HCT116 (cell line): ENCODE measurements around the gene PADI3. TPM values are rescaled to one million over a fixed set of nuclear protein-coding genes. Genes with fewer than 3 reads are reported as not detected.

ENCODE experiments used
- ATAC-seq: fragments of 200-7000 bp; cut with Tn5 transposase; 2 replicates; pipeline ENCODE4 v1.9.1; 2020; ENCODE audit warnings: mild to moderate bottlenecking, moderate library complexity
- BruUV-seq: library from RNA; stranded (reverse); fragments of 400-500 nt; replicated peaks from 2 replicates; lab custom pipeline; 2021; lab: Mats Ljungman, UMichigan
- CTCF ChIA-PET: fragments of 300-600 bp; sonication (Branson Sonifier 250); formaldehyde crosslinking; loops from one replicate; lab custom pipeline; 2021; ENCODE audit warnings: antibody characterized with exemption; lab: Charles Lee
- POLR2A ChIA-PET: fragments of 300-600, 350-600 bp; sonication (Branson Sonifier 250); formaldehyde crosslinking; loops from one replicate; lab custom pipeline; 2021; ENCODE audit warnings: antibody characterized with exemption; lab: Charles Lee
- RAD21 ChIA-PET, 2 experiments: fragments of 300-600 bp; sonication (Branson Sonifier 250); formaldehyde crosslinking; loops; one replicate each; lab custom pipeline; 2023; ENCODE audit warnings: low total read pairs in 2 of 2; ENCODE audit not compliant: uncharacterized antibody in 2 of 2, unreplicated experiment in 2 of 2, low non-redundant PET in 1 of 2; lab: Charles Lee
- DNase-seq: peaks from one replicate; pipeline ENCODE4 v3.0.0-alpha.2; 2010; ENCODE audit warnings: low read depth, low spot score
- H2AFZ ChIP-seq: fragments of 200-600 bp; shearing (Covaris generic), sonication (generic); 2 replicates; pipeline ENCODE4 v1.6.1; 2017; ENCODE audit warnings: low read depth, mixed run types, mixed read lengths, antibody characterized with exemption, low read length; ENCODE audit not compliant: poor library complexity, severe bottlenecking
- H3K27ac ChIP-seq: 2 replicates; pipeline ENCODE4 v1.5.1; 2012; ENCODE audit warnings: low read depth, low read length
- H3K27me3 ChIP-seq: fragments of 200-600 bp; sonication (generic); 2 replicates; pipeline ENCODE4 v1.6.1; 2016; ENCODE audit warnings: mixed run types, low read length, mixed read lengths; ENCODE audit not compliant: insufficient read depth
- H3K36me3 ChIP-seq, 2 experiments: fragments of 200-500 bp in 1 of 2; fragments of 200-600 bp in 1 of 2; sonication (Bioruptor generic) in 1 of 2; sonication (generic) in 1 of 2; 2 replicates each; pipeline versions ENCODE4 v1.5.1 to v1.6.1; 2014 to 2016; ENCODE audit warnings: low read length in 2 of 2, inconsistent platforms in 1 of 2, mixed read lengths in 1 of 2, mixed run types in 1 of 2; ENCODE audit not compliant: insufficient read depth in 2 of 2, control insufficient read depth in 1 of 2
- H3K4me1 ChIP-seq, 2 experiments: fragments of 200-600 bp in 1 of 2; sonication (generic) in 1 of 2; 2 replicates each; pipeline versions ENCODE4 v1.5.1 to v1.6.1; 2012 to 2017; ENCODE audit warnings: low read length in 2 of 2, inconsistent platforms in 1 of 2, mild to moderate bottlenecking in 1 of 2, mixed read lengths in 1 of 2, mixed run types in 1 of 2, moderate library complexity in 1 of 2; ENCODE audit not compliant: insufficient read depth in 2 of 2, control insufficient read depth in 1 of 2
- H3K4me2 ChIP-seq: fragments of 200-600 bp; sonication (generic); 2 replicates; pipeline ENCODE4 v1.6.1; 2017; ENCODE audit warnings: mixed run types, low read length, mixed read lengths
- H3K4me3 ChIP-seq, 2 experiments: fragments of 200-600 bp in 1 of 2; sonication (generic) in 1 of 2; replicated peaks in 1 of 2; 2 replicates each; pipeline ENCODE4 v1.5.1; 2011 to 2016; ENCODE audit warnings: low read length in 2 of 2, control low read depth in 1 of 2, low read depth in 1 of 2, mild to moderate bottlenecking in 1 of 2, mixed read lengths in 1 of 2, mixed run types in 1 of 2
- H3K79me2 ChIP-seq: fragments of 200-600 bp; sonication (generic); 2 replicates; pipeline ENCODE4 v1.6.1; 2017; ENCODE audit warnings: mild to moderate bottlenecking, mixed run types, low read length, moderate library complexity, mixed read lengths; ENCODE audit not compliant: insufficient read depth
- H3K9ac ChIP-seq: fragments of 200-600 bp; sonication (generic); 2 replicates; pipeline ENCODE4 v1.6.1; 2016; ENCODE audit warnings: low read length, mixed read lengths
- H3K9me2 ChIP-seq: fragments of 200-600 bp; sonication (generic), shearing (Covaris generic); 2 replicates; pipeline ENCODE4 v1.6.1; 2017; ENCODE audit warnings: mixed run types, mild to moderate bottlenecking, moderate library complexity; ENCODE audit not compliant: insufficient read depth
- H3K9me3 ChIP-seq, 2 experiments: fragments of 200-500 bp in 1 of 2; fragments of 200-600 bp in 1 of 2; sonication (Bioruptor generic) in 1 of 2; sonication (generic) in 1 of 2; 2 replicates each; pipeline ENCODE4 v1.6.1; 2014 to 2017; ENCODE audit warnings: low read length in 2 of 2, mixed read lengths in 2 of 2, inconsistent platforms in 1 of 2, low read depth in 1 of 2, mild to moderate bottlenecking in 1 of 2, mixed run types in 1 of 2, moderate library complexity in 1 of 2; ENCODE audit not compliant: control insufficient read depth in 1 of 2, insufficient read depth in 1 of 2
- H4K20me1 ChIP-seq: fragments of 200-600 bp; sonication (generic), shearing (Covaris generic); 2 replicates; pipeline ENCODE4 v1.6.1; 2017; ENCODE audit warnings: mixed run types, mild to moderate bottlenecking, moderate library complexity; ENCODE audit not compliant: insufficient read depth
- CEBPB ChIP-seq: IDR thresholded peaks from 2 replicates; pipeline ENCODE4 v1.6.1; 2012; ENCODE audit warnings: low read depth
- CTCF ChIP-seq, 3 experiments: fragments of 200-600 bp in 1 of 3; sonication (generic) in 1 of 3; IDR thresholded peaks in 2 of 3; conservative IDR thresholded peaks in 1 of 3; 2 replicates each; pipeline ENCODE4 v1.5.1; 2012 to 2017; ENCODE audit warnings: low read depth in 2 of 3, low read length in 2 of 3, antibody characterized with exemption in 1 of 3, borderline replicate concordance in 1 of 3, control low read depth in 1 of 3, mild to moderate bottlenecking in 1 of 3, mixed read lengths in 1 of 3, mixed run types in 1 of 3, moderate library complexity in 1 of 3; ENCODE audit not compliant: insufficient read depth in 1 of 3
- EGR1 ChIP-seq: IDR thresholded peaks from 2 replicates; pipeline ENCODE4 v1.6.1; 2012; ENCODE audit warnings: low read depth
- ELF1 ChIP-seq: IDR thresholded peaks from 2 replicates; pipeline ENCODE4 v1.6.1; 2012; ENCODE audit warnings: low read depth, borderline replicate concordance
- EZH2 ChIP-seq: fragments of 200-600 bp; sonication (generic); IDR thresholded peaks from 2 replicates; pipeline ENCODE4 v1.6.1; 2017; ENCODE audit warnings: antibody characterized with exemption, mixed run types
- FOSL1 ChIP-seq: IDR thresholded peaks from 2 replicates; pipeline ENCODE4 v1.6.1; 2012; ENCODE audit warnings: low read depth
- MAX ChIP-seq: IDR thresholded peaks from 2 replicates; pipeline ENCODE4 v1.6.1; 2012
- POLR2A ChIP-seq: IDR thresholded peaks from 2 replicates; pipeline ENCODE4 v1.7.0; 2011; ENCODE audit warnings: borderline replicate concordance; ENCODE audit not compliant: insufficient read depth, insufficient read length; ENCODE audit errors: extremely low read depth
- POLR2AphosphoS5 ChIP-seq: IDR thresholded peaks from 2 replicates; pipeline ENCODE4 v1.6.1; 2011; ENCODE audit warnings: mild to moderate bottlenecking, low read depth, low read length, moderate library complexity
- RAD21 ChIP-seq: IDR thresholded peaks from 2 replicates; pipeline ENCODE4 v1.6.1; 2012; ENCODE audit warnings: low read depth, mild to moderate bottlenecking
- SIN3A ChIP-seq: IDR thresholded peaks from 2 replicates; pipeline ENCODE4 v1.6.1; 2012; ENCODE audit warnings: low read depth
- SRF ChIP-seq: IDR thresholded peaks from 2 replicates; pipeline ENCODE4 v1.6.1; 2012; ENCODE audit warnings: low read depth
- YY1 ChIP-seq: IDR thresholded peaks from 2 replicates; pipeline ENCODE4 v1.6.1; 2011; ENCODE audit warnings: low read length, low read depth, moderate library complexity, mild to moderate bottlenecking; ENCODE audit not compliant: insufficient replicate concordance; ENCODE audit errors: extremely low read depth
- ZFX ChIP-seq: fragments of 450-650 bp; IDR thresholded peaks from 2 replicates; pipeline ENCODE4 v1.6.1; 2017
- intact Hi-C: fragments of 100-400 bp; cut with micrococcal nuclease; formaldehyde crosslinking; loops from 2 replicates; pipeline ENCODE4 v1.10.0; 2022
- total RNA-seq: library from RNA; stranded (reverse); gene quantifications from one replicate; pipeline ENCODE4 v1.2.1, GENCODE V29; 2021; ENCODE audit not compliant: unreplicated experiment
- TF ChIP-seq, protein P1 (sequence below): IDR thresholded peaks from 2 replicates; pipeline ENCODE4 v1.6.1; 2011; ENCODE audit warnings: mild to moderate bottlenecking, low read length, moderate library complexity; ENCODE audit not compliant: insufficient replicate concordance; ENCODE audit errors: extremely low read depth

Gene PADI3
- total RNA-seq, 1 experiment from 2014 or later, result 0.93 TPM

DNA sequence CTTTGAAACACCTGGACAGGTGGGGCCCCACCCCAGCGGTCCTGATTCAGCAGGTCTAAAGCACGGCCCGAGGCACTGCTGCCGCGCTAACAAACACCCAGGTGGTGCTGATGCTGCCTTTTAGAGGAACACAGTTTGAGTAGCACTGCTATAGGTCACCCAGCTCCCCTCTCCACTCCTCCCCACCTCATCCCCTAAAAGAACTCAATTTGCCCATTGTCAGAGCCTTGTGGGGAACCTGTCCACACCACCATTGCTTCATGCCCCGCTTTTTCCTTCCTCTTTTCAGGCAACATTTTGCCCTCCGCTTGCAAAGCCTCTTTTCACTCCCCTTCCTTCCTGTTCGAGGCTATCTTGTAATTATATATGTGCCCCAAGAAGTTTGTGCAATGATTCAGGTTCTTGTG lies 32.9 kb downstream of the PADI3 start (continued):
- TF ChIP-seq RAD21, result no peak
- TF ChIP-seq POLR2AphosphoS5, result no peak
- no peak for TF ChIP-seq EZH2
- no peak for TF ChIP-seq CEBPB
- no peak for TF ChIP-seq POLR2A

- ChIA-PET RAD21 (no interaction called here), POLR2A (no interaction called here), CTCF (no interaction called here)
- no peak overlapping the region for H3K4me3 ChIP-seq
- no peak overlapping the region for H2AFZ ChIP-seq
- no peaks in the 10 kb centered on the region for H3K9me3 ChIP-seq
- no peak overlapping the region for H3K9ac ChIP-seq
- no peak overlapping the region for H3K4me2 ChIP-seq
- H4K20me1 ChIP-seq, result no peaks in the 10 kb centered on the region
- H3K79me2 ChIP-seq, result no peaks in the 10 kb centered on the region
- ATAC-seq (no peak), DNase-seq (no peak)
- H3K4me1 ChIP-seq, result peaks cover 0 to 8% of the 10 kb centered on the region in 2 experiments; a peak in 1 of 4 replicates
- intact Hi-C loops, result no loop called here
- H3K27me3 ChIP-seq, result peaks cover 3% of the 10 kb centered on the region; the same call in 1 of the 2 replicates
- no peaks in the 10 kb centered on the region for H3K9me2 ChIP-seq
- no peaks in the 10 kb centered on the region for H3K36me3 ChIP-seq
- H3K27ac ChIP-seq, result no peak overlapping the region
- BruUV-seq, result no TSS peak
- no peak for TF ChIP-seq ZFX
Measured at GRCh38 chr1:17282836-17283235, 33.9 kb downstream of the PADI3 start.

GRCh38 chr1:17286646-17287045 lies 37.7 kb downstream of the PADI3 start:
- ATAC-seq (no peak), DNase-seq (no peak)
- peaks cover 1 to 9% of the 10 kb centered on the region in 2 experiments; a peak in 3 of 4 replicates for H3K4me1 ChIP-seq
- H4K20me1 ChIP-seq, result no peaks in the 10 kb centered on the region
- H3K4me3 ChIP-seq, result no peak overlapping the region
- H3K36me3 ChIP-seq, result no peaks in the 10 kb centered on the region
- H3K9ac ChIP-seq, result no peak overlapping the region
- H3K9me2 ChIP-seq, result no peaks in the 10 kb centered on the region
- no peaks in the 10 kb centered on the region for H3K9me3 ChIP-seq
- H3K4me2 ChIP-seq, result no peak overlapping the region
- no peak overlapping the region for H2AFZ ChIP-seq
- CTCF ChIA-PET, result no interaction called here
- RAD21 ChIA-PET, result no interaction called here
- no peaks in the 10 kb centered on the region; the same call in 1 of the 2 replicates for H3K27me3 ChIP-seq
- no peaks in the 10 kb centered on the region for H3K79me2 ChIP-seq
- no peak overlapping the region for H3K27ac ChIP-seq
- POLR2A ChIA-PET, result no interaction called here
- BruUV-seq, result no TSS peak
- intact Hi-C loops, result no loop called here
- TF ChIP-seq EZH2 (no peak), EGR1 (no peak), CTCF (IDR thresholded peaks at IDR 0.05 in 2 of 3, conservative IDR thresholded peaks at IDR 0.05 in 1 of 3; ENCODE audit: borderline replicate concordance in 1 of 3, insufficient read depth in 1 of 3, low read depth in 2 of 3, low read length in 2 of 3) (no peak), POLR2A (no peak), ELF1 (no peak), POLR2AphosphoS5 (no peak), SIN3A (no peak), CEBPB (no peak), MAX (no peak), ZFX (no peak), FOSL1 (no peak), YY1 (no peak), SRF (no peak)
- TF ChIP-seq, protein P1, sequence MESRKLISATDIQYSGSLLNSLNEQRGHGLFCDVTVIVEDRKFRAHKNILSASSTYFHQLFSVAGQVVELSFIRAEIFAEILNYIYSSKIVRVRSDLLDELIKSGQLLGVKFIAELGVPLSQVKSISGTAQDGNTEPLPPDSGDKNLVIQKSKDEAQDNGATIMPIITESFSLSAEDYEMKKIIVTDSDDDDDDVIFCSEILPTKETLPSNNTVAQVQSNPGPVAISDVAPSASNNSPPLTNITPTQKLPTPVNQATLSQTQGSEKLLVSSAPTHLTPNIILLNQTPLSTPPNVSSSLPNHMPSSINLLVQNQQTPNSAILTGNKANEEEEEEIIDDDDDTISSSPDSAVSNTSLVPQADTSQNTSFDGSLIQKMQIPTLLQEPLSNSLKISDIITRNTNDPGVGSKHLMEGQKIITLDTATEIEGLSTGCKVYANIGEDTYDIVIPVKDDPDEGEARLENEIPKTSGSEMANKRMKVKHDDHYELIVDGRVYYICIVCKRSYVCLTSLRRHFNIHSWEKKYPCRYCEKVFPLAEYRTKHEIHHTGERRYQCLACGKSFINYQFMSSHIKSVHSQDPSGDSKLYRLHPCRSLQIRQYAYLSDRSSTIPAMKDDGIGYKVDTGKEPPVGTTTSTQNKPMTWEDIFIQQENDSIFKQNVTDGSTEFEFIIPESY, result no peak
